Measurements from ENCODE around the gene TLN1. TPM values are rescaled to one million over a fixed set of nuclear protein-coding genes. Genes with fewer than 3 reads are reported as not detected.

The TLN1 gene, protein sequence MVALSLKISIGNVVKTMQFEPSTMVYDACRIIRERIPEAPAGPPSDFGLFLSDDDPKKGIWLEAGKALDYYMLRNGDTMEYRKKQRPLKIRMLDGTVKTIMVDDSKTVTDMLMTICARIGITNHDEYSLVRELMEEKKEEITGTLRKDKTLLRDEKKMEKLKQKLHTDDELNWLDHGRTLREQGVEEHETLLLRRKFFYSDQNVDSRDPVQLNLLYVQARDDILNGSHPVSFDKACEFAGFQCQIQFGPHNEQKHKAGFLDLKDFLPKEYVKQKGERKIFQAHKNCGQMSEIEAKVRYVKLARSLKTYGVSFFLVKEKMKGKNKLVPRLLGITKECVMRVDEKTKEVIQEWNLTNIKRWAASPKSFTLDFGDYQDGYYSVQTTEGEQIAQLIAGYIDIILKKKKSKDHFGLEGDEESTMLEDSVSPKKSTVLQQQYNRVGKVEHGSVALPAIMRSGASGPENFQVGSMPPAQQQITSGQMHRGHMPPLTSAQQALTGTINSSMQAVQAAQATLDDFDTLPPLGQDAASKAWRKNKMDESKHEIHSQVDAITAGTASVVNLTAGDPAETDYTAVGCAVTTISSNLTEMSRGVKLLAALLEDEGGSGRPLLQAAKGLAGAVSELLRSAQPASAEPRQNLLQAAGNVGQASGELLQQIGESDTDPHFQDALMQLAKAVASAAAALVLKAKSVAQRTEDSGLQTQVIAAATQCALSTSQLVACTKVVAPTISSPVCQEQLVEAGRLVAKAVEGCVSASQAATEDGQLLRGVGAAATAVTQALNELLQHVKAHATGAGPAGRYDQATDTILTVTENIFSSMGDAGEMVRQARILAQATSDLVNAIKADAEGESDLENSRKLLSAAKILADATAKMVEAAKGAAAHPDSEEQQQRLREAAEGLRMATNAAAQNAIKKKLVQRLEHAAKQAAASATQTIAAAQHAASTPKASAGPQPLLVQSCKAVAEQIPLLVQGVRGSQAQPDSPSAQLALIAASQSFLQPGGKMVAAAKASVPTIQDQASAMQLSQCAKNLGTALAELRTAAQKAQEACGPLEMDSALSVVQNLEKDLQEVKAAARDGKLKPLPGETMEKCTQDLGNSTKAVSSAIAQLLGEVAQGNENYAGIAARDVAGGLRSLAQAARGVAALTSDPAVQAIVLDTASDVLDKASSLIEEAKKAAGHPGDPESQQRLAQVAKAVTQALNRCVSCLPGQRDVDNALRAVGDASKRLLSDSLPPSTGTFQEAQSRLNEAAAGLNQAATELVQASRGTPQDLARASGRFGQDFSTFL (N-terminal part only)
- 561 TPM for polyA plus RNA-seq (2013, experiment 1 of 2; ENCODE audit: insufficient read length)
- 603 TPM for polyA plus RNA-seq (2013, experiment 2 of 2; ENCODE audit: insufficient read length)

DNA sequence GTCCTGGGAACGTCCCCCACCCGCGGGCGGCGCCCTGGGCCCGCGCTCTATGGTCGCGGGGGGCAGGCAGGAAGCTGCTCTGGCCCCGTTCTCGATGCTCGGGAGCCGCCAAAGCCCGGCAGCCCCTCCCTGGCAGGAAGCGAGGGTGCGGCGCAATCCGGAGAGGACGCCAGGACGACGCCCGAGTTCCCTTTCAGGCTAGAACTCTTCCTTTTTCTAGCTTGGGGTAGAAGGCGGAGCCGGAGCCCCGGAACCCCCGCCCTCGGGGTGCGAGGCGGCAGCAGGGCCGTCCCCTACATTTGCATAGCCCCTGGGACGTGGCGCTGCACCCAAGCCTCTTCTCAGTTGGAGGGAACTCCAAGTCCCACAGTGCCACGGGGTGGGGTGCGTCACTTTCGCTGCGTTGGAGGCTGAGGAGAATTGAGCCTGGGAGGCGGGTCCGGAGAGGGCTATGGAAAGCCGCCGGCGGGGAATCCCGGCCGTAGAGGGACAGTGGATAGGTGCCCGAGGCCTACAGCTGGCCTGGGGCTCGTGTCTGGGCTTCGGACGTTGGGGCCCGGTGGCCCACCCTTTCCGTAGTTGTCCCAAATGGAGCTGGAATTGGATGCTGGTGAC is at the start of gene TLN1, which contains the start of gene CREB3:
Gene TLN1 (minus strand): TSS at position 11 of the 615 bp plus-strand sequence. CDS start 6,501 bp downstream, outside the sequence.
Gene CREB3 (plus strand): TSS at position 482 of the 615 bp plus-strand sequence. CDS start 107 bp downstream, at position 589.
- peak; percentile 99 for DNase-seq

DNA sequence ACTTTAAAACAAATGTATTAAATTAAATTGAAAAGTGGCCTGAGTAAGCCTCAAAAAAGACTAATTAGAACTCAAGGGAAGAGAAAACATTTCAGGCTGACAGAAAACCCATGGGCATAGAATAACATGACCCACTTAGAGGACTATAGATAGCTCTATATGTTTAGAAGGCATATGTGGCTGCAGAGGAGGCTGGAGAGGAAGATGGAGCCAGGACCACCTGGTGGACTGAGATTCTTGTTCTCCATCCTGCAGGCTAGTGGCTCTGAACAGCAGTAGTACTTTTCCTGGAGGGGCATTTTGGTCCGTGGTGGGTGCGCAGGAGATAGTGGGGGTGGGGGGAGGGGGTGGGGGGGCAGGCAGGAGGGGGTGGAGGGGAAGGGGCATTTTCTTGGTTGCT is 49.1 kb upstream of the TLN1 start:
- DNase-seq, result no peak

DNA sequence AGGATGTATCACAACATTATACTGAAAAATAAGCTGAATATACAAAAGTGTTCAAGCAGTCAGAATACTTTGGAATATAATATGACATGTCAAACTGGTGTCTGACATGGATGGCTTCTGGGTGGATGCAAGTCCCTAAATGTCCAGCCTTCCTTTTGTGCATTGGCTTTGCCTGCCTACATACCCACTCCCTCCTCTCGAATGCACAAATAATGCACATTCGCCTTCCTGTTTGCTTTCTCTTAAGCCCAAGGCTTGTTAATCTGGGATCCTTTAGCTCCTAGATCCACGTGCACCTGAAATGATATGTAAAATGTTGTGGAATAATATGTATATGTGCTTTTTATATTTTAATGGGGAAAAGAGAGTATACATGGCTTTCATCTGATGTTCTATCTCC is 46.5 kb upstream of the TLN1 start:
- DNase-seq, result no peak

- no peak for DNase-seq
These were observed 44.0 kb upstream of the TLN1 start for GRCh38 chr9:35776018-35776417.

GRCh38 chr9:35774907-35775635 is 43.1 kb upstream of the TLN1 start:
- no peak for DNase-seq

- no peak for DNase-seq
These were observed 39.9 kb upstream of the TLN1 start for GRCh38 chr9:35771943-35772342.

DNA sequence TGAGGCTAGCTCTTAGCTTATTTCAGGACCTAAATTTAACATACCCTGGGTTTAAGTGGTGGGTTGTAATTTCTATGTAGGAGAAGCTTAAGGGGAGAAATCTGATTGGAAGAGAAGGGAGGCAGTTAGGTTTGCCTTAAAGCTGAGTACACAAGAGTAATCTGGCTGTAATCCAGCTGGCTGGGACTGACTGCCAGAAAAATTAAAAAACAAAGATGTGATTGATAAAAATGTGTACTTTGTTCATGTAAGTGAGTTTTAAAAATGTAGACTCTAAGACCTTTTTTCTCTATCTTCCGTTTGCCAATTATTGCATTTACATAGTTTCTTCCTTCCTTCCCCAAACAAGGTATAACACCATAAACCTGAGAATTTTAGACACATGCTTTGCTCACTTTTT is 39.5 kb upstream of the TLN1 start:
- no peak for DNase-seq

DNA sequence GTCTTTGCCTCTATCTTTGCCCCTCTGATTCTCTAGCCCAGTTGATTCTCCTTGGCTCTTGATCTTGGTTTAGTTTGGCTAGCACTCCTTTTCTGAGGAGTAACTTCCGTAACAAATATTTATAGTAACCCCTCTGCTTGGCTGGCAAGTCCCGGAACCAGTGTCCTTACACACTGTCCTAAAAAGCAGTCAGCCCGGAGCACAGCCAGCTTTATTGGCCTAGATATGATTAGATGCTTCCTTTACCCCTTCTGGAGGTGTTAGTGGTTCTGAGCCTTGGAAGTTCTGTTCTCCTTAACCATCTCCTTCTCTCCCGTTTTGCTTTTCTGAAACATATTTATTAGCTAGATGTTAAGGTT is 39.1 kb upstream of the TLN1 start:
- DNase-seq, result no peak

GRCh38 chr9:35769763-35770162 is 37.8 kb upstream of the TLN1 start:
- DNase-seq, result no peak

GRCh38 chr9:35767458-35767857 is 35.5 kb upstream of the TLN1 start:
- no peak for DNase-seq

DNA sequence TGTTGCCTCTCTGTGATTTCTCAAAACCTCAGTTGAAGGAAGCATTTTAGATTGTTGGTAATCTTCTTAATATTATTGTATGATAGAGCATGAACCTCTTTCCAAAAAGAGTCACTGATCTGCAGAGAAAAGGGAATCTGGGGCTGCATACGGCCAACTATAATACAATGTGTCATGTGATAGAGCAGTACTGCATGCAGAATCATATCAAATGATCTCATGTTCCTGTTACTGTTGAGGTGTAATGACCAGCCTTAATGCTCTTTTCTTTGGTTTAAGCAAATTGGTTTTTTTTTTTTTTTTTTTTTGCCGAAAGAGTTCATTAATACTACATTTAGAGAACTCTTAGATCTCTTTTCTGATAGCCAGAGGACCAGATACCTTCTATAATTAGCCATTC is 35.0 kb upstream of the TLN1 start:
- DNase-seq, result no peak

DNA sequence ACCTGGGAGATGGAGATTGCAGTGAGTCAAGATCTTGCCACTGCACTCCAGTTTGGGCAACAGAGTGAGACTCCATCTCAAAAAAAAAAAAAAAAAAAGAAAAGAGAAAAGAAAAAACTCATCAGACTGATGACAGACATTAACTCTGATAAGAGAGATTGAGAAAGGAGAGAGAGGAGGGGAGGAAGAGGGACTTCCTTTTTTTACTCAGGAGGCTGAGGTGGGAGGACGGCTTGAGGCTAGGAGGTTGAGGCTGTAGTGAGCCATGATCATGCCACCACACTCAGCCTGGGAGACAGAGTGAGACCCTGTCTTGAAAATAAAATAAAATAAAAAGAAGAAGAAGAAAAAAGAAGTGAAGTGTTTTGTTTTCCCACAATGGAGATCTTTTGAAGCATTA is 31.8 kb upstream of the TLN1 start:
- DNase-seq, result no peak

GRCh38 chr9:35763181-35763580 is 31.2 kb upstream of the TLN1 start:
- no peak for DNase-seq

DNA sequence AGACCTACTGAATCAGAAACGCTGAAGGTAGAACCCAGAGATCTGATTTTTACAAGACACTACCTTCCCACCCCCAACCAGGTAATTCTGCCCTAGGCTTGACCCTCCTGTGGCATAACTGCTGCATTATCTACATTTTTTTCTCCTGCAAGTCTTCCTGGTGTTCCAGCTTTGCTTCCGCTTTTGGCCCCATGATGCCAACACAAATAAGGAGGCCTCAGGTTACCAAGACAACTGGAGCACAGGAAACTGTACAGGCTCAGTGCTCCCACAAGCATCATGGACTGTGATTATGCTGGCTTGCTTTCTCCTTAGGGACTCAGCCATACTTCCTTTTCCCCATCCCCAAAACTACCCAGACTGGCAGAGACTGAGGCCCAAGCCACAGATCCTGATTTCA is 28.7 kb upstream of the TLN1 start:
- DNase-seq, result no peak

- DNase-seq, result no peak
These were observed 27.8 kb upstream of the TLN1 start for GRCh38 chr9:35759795-35760194.

DNA sequence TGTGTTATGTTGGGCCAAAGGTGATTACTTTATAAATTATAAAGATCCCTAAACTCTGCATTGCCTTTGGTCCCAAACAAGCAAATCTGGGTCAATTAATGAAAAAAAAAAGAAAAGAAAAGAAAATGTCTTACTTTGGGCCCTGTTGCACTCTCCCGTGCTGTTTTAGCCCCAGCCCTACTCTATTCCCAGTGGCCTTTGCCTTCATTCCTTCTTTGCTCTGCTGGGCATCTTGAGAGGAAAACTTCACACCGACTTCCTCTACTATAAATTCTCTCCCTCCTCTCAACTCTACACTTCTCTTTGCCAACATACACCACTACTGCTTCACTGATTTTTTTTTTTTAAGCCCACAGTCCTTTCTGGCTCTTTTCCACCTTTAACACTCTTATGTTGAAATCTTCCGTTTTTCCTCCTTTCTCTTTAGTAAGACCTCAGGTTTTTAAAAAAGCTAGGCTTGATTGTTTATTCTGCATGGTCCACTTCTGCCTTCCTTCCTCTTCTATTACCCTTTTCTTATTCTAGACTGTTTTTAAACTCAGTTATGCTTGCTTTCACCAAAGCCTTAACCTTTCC is 26.6 kb upstream of the TLN1 start:
- no peak for DNase-seq

DNA sequence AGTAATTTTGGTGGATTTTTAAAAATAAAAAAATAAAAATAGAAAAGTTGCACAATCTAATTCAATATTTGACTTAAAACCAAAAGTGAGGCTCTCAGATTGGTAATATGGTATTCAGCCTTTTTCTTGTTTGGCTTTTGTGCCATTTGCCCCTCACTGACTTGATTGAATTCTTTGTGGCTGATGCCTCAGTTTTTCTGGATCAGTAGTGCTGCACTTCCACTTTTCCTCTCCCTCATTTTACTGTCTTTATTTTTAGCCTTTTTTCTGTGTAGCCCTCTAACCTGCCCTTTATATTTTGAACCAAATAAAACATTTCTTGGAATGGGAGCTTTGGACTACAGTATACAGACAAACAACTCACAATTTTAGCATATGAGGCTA is 25.9 kb upstream of the TLN1 start:
- no peak for DNase-seq

- DNase-seq, result no peak
These were observed 25.4 kb upstream of the TLN1 start for GRCh38 chr9:35757226-35757891.

DNA sequence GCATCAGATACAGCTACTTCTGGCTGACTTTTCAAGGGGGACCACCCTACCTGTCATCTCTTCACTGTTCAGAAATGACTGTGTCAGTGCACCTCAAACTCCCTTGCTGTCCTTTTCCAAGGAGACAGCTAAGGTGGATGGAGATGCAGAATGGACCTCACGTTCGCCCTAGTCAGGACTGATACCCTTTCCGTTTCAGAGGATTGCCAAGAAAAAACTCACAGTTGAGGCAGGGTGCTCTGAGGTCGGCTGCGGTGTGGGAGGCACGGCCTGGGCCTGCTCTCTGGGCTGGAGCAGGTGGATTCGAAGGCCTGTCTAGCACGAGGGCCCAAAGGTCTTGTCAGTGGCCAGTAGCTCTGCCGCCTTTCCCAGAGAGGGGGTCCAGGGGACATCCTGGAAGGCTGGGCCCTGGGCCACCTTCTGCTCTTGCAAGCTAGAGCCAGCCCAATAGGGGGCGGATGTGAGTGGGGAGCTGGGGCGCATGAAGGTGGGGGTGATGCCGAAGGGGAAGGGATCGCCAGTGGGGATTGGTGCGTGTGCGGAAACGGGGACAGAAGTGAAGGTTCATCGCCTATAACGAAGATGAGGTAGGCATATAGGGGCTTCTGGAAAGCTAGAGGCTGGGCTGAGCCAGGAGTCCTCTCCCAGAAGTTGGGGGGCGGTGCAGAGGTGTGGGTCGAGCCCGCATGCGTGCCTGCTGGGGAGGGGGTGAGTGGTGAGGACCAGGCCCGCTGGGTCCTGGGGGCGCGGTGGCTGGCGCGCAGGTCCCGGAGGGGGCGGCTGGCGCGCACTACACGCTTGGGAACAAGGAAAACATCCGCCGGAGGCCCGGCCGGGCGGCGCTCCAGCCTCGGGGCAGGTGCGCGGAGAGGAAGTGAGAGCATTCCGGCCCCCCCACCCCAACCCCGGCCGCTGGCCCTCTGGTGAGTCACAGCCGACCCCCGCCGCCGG is 24.6 kb upstream of the TLN1 start:
- no peak for DNase-seq
